Measurements from ENCODE around the gene CXCL12.

The CXCL12 gene

DNA sequence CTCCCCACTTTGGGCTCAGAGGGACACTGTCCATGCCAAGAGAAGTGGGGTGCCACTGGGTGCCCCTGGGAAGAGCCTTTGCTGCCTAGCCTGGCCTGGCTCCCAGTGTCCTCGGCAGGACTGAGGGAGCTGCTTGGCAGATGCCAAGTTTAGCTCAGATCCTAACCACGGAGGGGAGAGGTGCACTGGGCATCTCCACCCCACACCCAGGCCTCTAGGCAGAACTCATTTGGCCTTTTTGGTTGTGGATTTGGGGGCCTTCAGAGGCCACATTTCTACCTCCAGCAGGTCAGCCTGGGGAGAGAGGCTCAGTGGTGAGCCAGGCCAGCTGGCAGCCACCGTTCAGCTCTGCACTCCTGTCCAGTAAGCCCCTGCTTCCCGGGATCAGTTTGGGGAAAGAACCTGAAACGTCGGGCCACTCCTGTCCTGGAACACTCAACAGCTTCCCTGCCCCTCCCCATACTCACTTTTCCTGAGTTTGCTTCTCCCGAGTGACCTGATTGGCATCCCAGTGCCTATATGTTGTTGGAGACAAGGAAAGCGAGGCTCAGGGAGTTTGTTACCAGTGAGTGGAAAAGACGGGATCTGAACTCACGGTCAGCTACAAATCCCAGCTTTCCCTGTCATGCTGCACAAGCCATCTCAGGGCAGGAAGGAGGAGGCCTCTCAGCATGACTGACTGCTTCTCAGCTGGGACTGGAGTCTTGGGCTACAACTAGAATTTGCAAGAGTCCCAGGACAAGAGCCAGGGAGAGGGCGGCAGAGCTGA lies 11.2 kb upstream of the CXCL12 start:
- H3K4me3 ChIP-seq (ENCODE audit: low read length) = no peak overlapping the region
- TF ChIP-seq, protein P1, sequence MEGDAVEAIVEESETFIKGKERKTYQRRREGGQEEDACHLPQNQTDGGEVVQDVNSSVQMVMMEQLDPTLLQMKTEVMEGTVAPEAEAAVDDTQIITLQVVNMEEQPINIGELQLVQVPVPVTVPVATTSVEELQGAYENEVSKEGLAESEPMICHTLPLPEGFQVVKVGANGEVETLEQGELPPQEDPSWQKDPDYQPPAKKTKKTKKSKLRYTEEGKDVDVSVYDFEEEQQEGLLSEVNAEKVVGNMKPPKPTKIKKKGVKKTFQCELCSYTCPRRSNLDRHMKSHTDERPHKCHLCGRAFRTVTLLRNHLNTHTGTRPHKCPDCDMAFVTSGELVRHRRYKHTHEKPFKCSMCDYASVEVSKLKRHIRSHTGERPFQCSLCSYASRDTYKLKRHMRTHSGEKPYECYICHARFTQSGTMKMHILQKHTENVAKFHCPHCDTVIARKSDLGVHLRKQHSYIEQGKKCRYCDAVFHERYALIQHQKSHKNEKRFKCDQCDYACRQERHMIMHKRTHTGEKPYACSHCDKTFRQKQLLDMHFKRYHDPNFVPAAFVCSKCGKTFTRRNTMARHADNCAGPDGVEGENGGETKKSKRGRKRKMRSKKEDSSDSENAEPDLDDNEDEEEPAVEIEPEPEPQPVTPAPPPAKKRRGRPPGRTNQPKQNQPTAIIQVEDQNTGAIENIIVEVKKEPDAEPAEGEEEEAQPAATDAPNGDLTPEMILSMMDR (conservative IDR thresholded peaks at IDR 0.05; ENCODE audit: low read depth, low read length) = no peak
- no peak for DNase-seq (ENCODE audit: low read depth)

DNA sequence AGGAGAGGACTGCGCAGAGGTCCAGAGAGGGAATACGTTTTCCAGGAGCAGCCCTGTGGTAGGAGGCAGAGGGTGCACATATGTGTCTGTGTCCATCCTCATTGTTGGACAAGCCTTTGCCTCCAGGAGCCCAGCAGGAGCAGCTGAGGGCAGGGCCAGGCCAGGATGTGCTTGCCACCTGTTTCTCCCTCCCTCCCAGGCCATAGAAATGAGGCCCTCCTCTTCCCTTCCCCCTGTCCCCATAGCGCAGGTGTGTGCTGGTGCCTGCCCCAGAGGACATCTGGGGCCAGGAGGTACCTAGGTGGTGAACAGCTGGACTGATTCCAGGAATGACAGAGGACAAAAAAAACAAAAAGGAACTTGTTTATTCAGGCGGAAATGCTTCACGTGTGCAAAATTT lies 10.5 kb upstream of the CXCL12 start:
- H3K4me3 ChIP-seq (ENCODE audit: low read length) = no peak overlapping the region
- TF ChIP-seq, protein P1 (conservative IDR thresholded peaks at IDR 0.05; ENCODE audit: low read depth, low read length) = no peak
- no peak for DNase-seq (ENCODE audit: low read depth)

DNA sequence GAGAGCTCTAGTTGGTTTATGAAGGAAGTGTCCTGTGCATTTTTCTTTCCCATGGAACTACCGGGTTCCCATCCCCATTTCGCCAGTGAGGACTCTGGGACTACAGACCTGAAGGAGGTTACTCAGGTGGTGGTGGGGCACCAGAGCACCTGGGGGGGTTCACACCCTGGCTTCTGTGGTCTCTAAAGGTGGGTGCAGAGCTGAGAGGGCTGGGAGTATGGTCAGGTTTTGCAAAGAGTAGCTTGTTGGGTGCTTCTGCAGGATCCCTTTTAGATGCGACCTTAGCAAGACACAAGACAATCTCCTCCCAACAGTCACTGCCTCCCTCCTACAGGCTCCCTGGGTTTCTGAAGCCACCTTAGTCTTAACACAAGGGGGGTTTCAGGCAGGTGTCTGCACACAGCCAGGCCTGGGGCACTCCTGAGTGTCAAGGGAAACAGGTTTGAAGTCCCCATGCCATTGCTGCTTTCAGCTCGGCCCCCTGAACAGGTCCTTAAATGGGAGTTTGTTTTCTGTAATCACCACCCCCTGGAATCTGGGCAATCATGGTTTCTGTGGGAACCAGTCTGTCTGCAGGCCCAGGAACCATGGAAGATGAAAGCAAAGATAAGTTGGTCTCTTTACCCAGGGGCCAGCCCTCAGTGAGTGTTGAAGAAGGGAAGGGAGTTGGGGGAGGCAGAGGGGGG lies 9.9 kb upstream of the CXCL12 start:
- TF ChIP-seq, protein P1 (conservative IDR thresholded peaks at IDR 0.05; ENCODE audit: low read depth, low read length) = no peak
- no peak for DNase-seq (ENCODE audit: low read depth)
- no peak overlapping the region for H3K4me3 ChIP-seq (ENCODE audit: low read length)

DNA sequence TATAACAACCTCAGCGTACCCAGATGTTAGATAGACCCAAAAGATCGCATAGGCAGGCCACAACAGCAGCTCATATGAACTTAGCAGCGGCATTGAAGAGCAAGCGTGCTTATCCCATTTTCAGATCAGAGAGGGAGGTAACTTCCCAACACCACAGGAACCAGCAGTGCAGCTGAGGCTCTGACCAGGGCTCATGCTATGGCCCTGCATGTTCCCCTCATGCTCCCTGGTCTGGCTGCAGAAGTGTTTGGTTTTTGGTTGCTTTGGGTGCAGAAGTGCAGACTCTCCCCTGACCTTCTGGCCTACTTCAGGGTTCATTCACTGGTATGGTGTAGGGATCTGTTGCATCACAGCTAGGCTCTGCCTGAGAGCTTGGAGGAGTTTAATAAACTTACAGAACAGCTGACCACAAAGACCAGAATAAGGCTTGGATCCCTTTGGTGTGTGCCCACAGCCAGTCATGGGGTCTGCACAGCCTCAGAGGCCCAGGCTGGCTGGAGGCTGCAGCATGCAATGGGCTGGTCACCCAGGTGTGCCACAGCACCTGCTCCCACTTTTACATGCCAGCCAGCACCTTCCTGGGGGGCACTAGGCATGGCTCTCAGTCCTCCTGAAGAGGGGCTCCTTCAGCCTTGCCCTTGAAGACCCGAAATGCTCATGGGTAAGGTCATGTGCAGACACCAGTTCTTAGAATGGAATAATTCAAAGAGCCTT lies 9.1 kb upstream of the CXCL12 start:
- no peak overlapping the region for H3K4me3 ChIP-seq (ENCODE audit: low read length)
- TF ChIP-seq, protein P1 (conservative IDR thresholded peaks at IDR 0.05; ENCODE audit: low read depth, low read length) = no peak
- DNase-seq (ENCODE audit: low read depth) = no peak

DNA sequence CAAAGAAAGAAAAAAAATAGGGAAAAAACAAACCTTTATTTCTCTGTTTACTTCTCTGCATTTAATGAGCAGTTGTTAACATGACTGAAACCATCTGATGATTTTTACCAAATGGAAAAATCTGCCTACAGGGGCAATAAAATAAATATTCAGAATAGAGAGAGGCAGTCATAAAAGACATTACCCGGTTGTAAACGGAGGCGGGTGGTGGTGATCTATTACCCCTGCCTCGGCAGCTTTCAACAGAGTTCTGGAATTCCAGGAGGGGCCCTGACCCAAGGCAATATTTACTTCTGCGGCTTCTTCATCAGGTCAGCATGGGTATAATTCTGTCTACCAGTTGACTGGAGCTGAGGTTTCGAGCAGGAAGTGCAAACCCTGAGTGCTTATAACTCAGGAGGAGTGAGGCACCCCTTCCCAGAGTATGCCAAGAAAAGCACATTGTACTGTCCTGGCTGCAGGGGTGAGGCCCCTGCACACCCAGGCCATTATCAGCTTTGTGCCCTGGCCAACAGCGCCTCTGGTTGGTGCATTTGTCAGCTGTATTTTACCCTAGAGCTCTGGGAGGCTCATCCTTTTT lies 8.2 kb upstream of the CXCL12 start:
- TF ChIP-seq, protein P1 (conservative IDR thresholded peaks at IDR 0.05; ENCODE audit: low read depth, low read length) = no peak
- no peak for DNase-seq (ENCODE audit: low read depth)

DNA sequence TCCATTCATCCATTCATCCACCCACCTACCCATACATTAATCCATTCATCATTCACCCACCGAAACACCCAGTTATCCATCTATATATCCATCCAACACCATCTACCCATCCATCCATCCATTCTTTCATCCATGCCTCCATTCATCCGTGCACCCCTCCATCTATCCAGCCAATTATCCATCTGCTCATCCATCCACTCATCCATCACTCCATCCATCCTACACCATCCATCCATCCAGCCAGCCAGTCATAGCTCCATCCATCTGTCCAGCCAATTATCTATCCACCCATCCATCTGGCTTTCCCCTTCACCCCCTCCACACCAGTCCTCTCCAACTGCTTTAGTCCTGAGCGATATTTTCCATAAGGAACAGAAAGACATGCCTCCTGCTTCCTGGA lies 7.5 kb upstream of the CXCL12 start:
- TF ChIP-seq, protein P1 (conservative IDR thresholded peaks at IDR 0.05; ENCODE audit: low read depth, low read length) = no peak
- H3K4me3 ChIP-seq (ENCODE audit: low read length) = no peak overlapping the region
- DNase-seq (ENCODE audit: low read depth) = no peak

More for the DNA sequence above, 8.2 kb upstream of the CXCL12 start:
- no peak overlapping the region for H3K4me3 ChIP-seq (ENCODE audit: low read length)

All from retinal pigment epithelial cell (primary cell).